Upper lobe of left lung (tissue), 4 donors: ENCODE data around the gene PEX12.

Experiments
- POLR2AphosphoS5 ChIP-seq, 2 donors: sonication (generic); formaldehyde crosslinking; IDR thresholded peaks; one replicate each; pipeline ENCODE4 v1.5.1; 2017; ENCODE audit warnings: antibody characterized with exemption in 2 of 2
- TF ChIP-seq, protein P1 (sequence below), 6 experiments: fragments of 450-650 bp in 4 of 6; fragments of 200-600 bp in 2 of 6; sonication (generic) in 2 of 6; IDR thresholded peaks; one replicate each; pipeline ENCODE4 v1.5.1; 2016 to 2019; ENCODE audit warnings: antibody characterized with exemption in 6 of 6

- TF ChIP-seq, protein P1, sequence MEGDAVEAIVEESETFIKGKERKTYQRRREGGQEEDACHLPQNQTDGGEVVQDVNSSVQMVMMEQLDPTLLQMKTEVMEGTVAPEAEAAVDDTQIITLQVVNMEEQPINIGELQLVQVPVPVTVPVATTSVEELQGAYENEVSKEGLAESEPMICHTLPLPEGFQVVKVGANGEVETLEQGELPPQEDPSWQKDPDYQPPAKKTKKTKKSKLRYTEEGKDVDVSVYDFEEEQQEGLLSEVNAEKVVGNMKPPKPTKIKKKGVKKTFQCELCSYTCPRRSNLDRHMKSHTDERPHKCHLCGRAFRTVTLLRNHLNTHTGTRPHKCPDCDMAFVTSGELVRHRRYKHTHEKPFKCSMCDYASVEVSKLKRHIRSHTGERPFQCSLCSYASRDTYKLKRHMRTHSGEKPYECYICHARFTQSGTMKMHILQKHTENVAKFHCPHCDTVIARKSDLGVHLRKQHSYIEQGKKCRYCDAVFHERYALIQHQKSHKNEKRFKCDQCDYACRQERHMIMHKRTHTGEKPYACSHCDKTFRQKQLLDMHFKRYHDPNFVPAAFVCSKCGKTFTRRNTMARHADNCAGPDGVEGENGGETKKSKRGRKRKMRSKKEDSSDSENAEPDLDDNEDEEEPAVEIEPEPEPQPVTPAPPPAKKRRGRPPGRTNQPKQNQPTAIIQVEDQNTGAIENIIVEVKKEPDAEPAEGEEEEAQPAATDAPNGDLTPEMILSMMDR (IDR thresholded peaks at IDR 0.05): no peak
- TF ChIP-seq POLR2AphosphoS5 (IDR thresholded peaks at IDR 0.05): no peak
Observed at GRCh38 chr17:35559495-35560210, 18.7 kb downstream of the PEX12 start.
